ENCODE measurements around the gene PDE4D.

DNA sequence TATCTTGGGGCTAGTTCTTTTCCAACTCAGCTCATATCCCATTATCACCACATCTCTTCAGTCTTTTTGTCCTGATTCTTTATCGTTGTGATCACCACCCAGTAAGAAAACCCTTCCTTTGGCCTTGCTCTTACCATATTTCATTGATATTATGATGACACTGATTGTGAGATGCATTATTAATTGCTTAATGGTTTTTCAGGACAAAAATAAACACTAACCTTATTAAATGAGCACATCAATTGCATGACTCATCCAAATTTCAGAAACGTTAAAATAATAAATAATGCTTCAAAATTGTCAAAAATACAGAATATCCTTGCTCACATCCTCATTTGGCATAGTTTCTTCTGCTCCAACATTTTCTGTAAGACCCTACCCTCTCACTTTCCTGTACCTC, 270.7 kb downstream of the PDE4D start:
- TF ChIP-seq, protein P1, sequence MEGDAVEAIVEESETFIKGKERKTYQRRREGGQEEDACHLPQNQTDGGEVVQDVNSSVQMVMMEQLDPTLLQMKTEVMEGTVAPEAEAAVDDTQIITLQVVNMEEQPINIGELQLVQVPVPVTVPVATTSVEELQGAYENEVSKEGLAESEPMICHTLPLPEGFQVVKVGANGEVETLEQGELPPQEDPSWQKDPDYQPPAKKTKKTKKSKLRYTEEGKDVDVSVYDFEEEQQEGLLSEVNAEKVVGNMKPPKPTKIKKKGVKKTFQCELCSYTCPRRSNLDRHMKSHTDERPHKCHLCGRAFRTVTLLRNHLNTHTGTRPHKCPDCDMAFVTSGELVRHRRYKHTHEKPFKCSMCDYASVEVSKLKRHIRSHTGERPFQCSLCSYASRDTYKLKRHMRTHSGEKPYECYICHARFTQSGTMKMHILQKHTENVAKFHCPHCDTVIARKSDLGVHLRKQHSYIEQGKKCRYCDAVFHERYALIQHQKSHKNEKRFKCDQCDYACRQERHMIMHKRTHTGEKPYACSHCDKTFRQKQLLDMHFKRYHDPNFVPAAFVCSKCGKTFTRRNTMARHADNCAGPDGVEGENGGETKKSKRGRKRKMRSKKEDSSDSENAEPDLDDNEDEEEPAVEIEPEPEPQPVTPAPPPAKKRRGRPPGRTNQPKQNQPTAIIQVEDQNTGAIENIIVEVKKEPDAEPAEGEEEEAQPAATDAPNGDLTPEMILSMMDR (IDR thresholded peaks at IDR 0.05), result no peak
- no peak for TF ChIP-seq POLR2A (IDR thresholded peaks at IDR 0.05)
- no peak for TF ChIP-seq EP300 (IDR thresholded peaks at IDR 0.05)

Measured in tibial nerve (tissue), 4 donors.